Upper lobe of right lung (tissue), 1 donor: Measurements from ENCODE around the gene PLPPR4. TPM values are rescaled to one million over a fixed set of nuclear protein-coding genes. Genes with fewer than 3 reads are reported as not detected.

ENCODE experiments used
- ATAC-seq: fragments of 200-7000 bp; cut with Tn5 transposase; one replicate; pipeline ENCODE4 v1.9.1; 2020; ENCODE audit warnings: mild to moderate bottlenecking, moderate library complexity
- DNase-seq: peaks from one replicate; pipeline ENCODE4 v3.0.0-alpha.2; 2020
- H3K27ac ChIP-seq: fragments of 200-600 bp; one replicate; pipeline ENCODE4 v1.8.0; 2022
- H3K27me3 ChIP-seq: fragments of 200-600 bp; one replicate; pipeline ENCODE4 v1.8.0; 2022; ENCODE audit warnings: mild to moderate bottlenecking
- H3K36me3 ChIP-seq: fragments of 200-600 bp; one replicate; pipeline ENCODE4 v1.8.0; 2022
- H3K4me1 ChIP-seq: fragments of 200-600 bp; one replicate; pipeline ENCODE4 v1.8.0; 2022
- H3K4me3 ChIP-seq: fragments of 200-600 bp; one replicate; pipeline ENCODE4 v1.8.0; 2022; ENCODE audit warnings: mild to moderate bottlenecking
- H3K9me3 ChIP-seq: fragments of 200-600 bp; one replicate; pipeline ENCODE4 v1.8.0; 2022
- intact Hi-C: fragments of 100-400 bp; cut with DNase I; formaldehyde crosslinking; loops from one replicate; pipeline ENCODE4 v1.11.0; 2022
- total RNA-seq: library from RNA; stranded (reverse); fragmentation: NEBNext Ultra II Directional; extraction: Animal tissue kit (Norgen Biotek cat#: 25700); gene quantifications from one replicate; pipeline ENCODE4 v1.2.1, GENCODE V29; 2021
- TF ChIP-seq, protein P1 (sequence below): fragments of 200-600 bp; IDR thresholded peaks from one replicate; pipeline ENCODE4 v1.8.0; 2022; ENCODE audit warnings: antibody characterized with exemption
- donor health status: DM: no; HTN: yes; CAD: no; lungs with severe emphysema.

The PLPPR4 gene
- total RNA-seq, 1 donor from 2014 or later: 3.0 TPM

GRCh38 chr1:99305626-99306025 is 41.3 kb downstream of the PLPPR4 start:
- Histone ChIP-seq H3K36me3 (no peaks in the 10 kb centered on the region), H3K9me3 (no peaks in the 10 kb centered on the region), H3K4me3 (no peak overlapping the region), H3K27me3 (no peaks in the 10 kb centered on the region), H3K27ac (no peak overlapping the region), H3K4me1 (no peaks in the 10 kb centered on the region)
- no peak for DNase-seq
- ATAC-seq: no peak
- TF ChIP-seq, protein P1, sequence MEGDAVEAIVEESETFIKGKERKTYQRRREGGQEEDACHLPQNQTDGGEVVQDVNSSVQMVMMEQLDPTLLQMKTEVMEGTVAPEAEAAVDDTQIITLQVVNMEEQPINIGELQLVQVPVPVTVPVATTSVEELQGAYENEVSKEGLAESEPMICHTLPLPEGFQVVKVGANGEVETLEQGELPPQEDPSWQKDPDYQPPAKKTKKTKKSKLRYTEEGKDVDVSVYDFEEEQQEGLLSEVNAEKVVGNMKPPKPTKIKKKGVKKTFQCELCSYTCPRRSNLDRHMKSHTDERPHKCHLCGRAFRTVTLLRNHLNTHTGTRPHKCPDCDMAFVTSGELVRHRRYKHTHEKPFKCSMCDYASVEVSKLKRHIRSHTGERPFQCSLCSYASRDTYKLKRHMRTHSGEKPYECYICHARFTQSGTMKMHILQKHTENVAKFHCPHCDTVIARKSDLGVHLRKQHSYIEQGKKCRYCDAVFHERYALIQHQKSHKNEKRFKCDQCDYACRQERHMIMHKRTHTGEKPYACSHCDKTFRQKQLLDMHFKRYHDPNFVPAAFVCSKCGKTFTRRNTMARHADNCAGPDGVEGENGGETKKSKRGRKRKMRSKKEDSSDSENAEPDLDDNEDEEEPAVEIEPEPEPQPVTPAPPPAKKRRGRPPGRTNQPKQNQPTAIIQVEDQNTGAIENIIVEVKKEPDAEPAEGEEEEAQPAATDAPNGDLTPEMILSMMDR: no peak
- intact Hi-C loops: no loop called here

GRCh38 chr1:99306056-99306455 is 41.8 kb downstream of the PLPPR4 start:
- Histone ChIP-seq H3K4me3 (no peak overlapping the region), H3K4me1 (no peaks in the 10 kb centered on the region), H3K9me3 (no peaks in the 10 kb centered on the region), H3K36me3 (no peaks in the 10 kb centered on the region), H3K27ac (no peak overlapping the region), H3K27me3 (no peaks in the 10 kb centered on the region)
- TF ChIP-seq, protein P1: no peak
- ATAC-seq (no peak), DNase-seq (no peak)
- intact Hi-C loops: no loop called here

DNA sequence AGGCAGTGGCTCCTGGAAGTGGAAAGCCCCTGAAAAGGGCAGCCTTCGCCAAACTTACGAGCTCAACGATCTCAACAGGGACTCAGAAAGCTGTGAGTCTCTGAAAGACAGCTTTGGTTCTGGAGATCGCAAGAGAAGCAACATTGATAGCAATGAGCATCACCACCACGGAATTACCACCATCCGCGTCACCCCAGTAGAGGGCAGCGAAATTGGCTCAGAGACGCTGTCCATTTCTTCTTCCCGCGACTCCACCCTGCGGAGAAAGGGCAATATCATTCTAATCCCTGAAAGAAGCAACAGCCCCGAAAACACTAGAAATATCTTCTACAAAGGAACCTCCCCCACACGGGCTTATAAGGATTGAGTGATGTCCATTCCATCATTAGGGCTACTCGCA is 42.4 kb downstream of the PLPPR4 start:
- H3K36me3 ChIP-seq: no peaks in the 10 kb centered on the region
- no peak overlapping the region for H3K27ac ChIP-seq
- no peak overlapping the region for H3K4me3 ChIP-seq
- no peaks in the 10 kb centered on the region for H3K9me3 ChIP-seq
- no peak for ATAC-seq
- TF ChIP-seq, protein P1: no peak
- intact Hi-C loops: no loop called here
- DNase-seq: no peak
- no peaks in the 10 kb centered on the region for H3K27me3 ChIP-seq
- no peaks in the 10 kb centered on the region for H3K4me1 ChIP-seq

DNA sequence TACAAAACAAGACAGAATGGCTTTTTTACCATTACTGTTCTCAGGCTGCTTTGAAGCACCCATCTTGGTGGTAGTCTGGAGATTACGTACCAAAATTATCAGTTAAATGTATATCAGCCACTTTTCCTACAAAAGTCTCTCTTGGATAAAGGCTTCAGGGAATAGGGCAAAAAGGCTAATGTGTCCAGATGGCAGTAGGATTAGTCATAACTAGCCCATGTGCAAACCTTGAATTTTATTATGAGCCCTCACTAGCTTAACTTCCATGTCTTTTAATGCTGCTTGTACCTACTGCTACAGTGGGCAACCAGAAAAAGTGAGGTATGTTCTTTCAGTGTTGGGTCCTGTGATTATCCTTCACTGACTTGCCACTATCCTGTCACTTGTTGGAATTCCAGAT is 51.0 kb downstream of the PLPPR4 start:
- no peak overlapping the region for H3K27ac ChIP-seq
- DNase-seq: no peak

GRCh38 chr1:99326215-99326949 is 62.1 kb downstream of the PLPPR4 start:
- ATAC-seq (no peak), DNase-seq (no peak)
- Histone ChIP-seq H3K27ac (no peak overlapping the region), H3K27me3 (no peaks in the 10 kb centered on the region), H3K36me3 (no peaks in the 10 kb centered on the region), H3K9me3 (no peaks in the 10 kb centered on the region), H3K4me1 (no peaks in the 10 kb centered on the region), H3K4me3 (no peak overlapping the region)
- TF ChIP-seq, protein P1: peak; percentile 19
- intact Hi-C loops: no loop called here

More for the DNA sequence above, 51.0 kb downstream of the PLPPR4 start:
- ATAC-seq: no peak
- H3K4me3 ChIP-seq: no peak overlapping the region
- no peaks in the 10 kb centered on the region for H3K27me3 ChIP-seq
- H3K9me3 ChIP-seq: no peaks in the 10 kb centered on the region
- intact Hi-C loops: no loop called here
- H3K4me1 ChIP-seq: no peaks in the 10 kb centered on the region
- TF ChIP-seq, protein P1: no peak
- H3K36me3 ChIP-seq: no peaks in the 10 kb centered on the region
